ENCODE data around the gene CTNND1.
"Not testable (repeated sequence)": the region's sequence is repeated elsewhere in the genome, so short reads cannot be mapped to it uniquely, and the experiment has no call there.

Gene CTNND1, protein sequence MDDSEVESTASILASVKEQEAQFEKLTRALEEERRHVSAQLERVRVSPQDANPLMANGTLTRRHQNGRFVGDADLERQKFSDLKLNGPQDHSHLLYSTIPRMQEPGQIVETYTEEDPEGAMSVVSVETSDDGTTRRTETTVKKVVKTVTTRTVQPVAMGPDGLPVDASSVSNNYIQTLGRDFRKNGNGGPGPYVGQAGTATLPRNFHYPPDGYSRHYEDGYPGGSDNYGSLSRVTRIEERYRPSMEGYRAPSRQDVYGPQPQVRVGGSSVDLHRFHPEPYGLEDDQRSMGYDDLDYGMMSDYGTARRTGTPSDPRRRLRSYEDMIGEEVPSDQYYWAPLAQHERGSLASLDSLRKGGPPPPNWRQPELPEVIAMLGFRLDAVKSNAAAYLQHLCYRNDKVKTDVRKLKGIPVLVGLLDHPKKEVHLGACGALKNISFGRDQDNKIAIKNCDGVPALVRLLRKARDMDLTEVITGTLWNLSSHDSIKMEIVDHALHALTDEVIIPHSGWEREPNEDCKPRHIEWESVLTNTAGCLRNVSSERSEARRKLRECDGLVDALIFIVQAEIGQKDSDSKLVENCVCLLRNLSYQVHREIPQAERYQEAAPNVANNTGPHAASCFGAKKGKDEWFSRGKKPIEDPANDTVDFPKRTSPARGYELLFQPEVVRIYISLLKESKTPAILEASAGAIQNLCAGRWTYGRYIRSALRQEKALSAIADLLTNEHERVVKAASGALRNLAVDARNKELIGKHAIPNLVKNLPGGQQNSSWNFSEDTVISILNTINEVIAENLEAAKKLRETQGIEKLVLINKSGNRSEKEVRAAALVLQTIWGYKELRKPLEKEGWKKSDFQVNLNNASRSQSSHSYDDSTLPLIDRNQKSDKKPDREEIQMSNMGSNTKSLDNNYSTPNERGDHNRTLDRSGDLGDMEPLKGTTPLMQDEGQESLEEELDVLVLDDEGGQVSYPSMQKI

DNA sequence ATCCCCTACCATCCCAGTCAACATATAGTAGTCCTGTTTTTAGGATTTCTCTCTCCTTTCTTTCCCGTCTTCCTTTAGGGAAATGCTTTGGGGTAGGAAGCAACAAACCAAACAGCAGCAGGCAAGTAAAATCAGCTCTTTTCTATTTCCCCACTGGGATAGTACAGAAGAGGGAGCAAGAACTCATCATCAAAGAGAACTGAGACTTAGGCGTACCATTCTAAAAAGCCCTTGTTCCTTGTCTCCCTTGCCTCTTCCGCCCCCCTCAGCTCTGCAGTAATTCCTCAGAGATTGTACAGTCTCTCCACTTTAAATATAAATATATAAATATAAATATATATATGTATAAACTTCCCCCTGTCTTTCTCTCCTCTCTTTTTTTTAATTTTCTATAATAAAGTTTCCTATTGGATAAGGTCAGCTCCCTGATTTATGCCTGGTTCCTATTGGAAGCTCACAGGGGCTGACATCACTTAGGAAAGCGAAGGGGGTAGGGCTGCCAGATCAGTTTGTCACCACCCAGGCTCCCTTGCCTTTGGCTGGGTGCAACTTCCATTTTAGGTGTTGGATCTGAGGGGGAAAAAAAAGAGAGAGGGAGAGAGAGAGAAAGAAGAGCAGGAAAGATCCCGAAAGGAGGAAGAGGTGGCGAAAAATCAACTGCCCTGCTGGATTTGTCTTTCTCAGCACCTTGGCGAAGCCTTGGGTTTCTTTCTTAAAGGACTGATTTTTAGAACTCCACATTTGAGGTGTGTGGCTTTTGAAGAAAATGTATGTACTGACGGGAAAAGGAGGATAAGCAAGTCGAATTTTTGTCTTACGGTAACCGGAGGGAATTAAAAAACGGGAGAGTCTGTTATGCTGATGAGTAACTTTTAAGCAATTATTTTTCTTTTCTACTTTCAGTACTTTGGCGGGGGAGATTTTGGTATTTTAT, at the start of gene CTNND1:
Gene CTNND1, plus strand, starts transcription at position 502 of the 934 bp plus-strand sequence. CDS start 29,677 bp downstream, outside the sequence.
- DNase-seq: peak; percentile 77 to 85

GRCh38 chr11:57712256-57713150, 49.1 kb upstream of the CTNND1 start, which contains the start of gene TMX2:
TSS of gene TMX2 (plus strand) at chr11:57712593. CDS start at chr11:57712619, 26 bp downstream.
- DNase-seq: peak; percentile 99 to 100

DNA sequence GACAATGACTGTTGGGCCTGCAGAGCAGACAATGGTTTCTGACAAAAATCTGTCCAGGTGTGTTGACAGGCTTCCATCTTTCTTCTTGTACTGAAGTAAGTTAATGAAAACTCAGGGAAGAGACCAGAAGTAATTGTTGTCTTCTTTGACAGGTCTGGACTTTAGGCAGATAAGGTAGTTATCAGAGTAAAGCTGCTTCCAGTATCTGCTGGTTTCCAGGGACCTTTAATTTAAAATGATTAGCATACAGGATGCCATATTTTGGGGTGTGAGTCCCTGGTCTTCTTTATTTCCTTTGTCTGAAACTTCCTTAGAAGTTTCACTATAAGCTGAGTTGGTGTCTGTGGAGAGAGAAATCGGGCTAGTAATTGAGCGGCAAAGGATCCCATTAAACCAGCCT, 47.8 kb upstream of the CTNND1 start:
- DNase-seq: no peak

- not testable (repeated sequence) for DNase-seq
These were observed 44.9 kb upstream of the CTNND1 start for GRCh38 chr11:57716726-57717125.

GRCh38 chr11:57727185-57727584, 34.4 kb upstream of the CTNND1 start:
- no peak for DNase-seq

DNA sequence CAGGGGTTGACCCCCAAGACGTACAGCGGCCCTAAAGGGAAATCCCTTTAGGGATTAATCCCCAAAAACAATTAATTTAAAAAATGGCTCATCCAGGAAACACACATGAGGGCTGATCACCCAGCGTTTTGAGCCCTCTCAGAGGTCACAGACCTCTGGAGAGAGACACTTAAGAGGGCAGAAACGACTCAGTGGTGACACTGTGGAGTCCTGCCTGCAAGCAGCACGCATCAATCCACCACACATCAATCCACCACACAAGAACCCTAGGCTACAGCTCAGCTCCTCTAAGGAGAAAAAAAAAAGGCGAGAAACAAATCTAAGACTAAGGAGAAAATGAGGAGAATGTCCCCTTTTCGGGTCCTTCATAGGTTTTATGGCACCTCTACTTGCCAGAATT, 32.8 kb upstream of the CTNND1 start:
- no peak for DNase-seq

DNA sequence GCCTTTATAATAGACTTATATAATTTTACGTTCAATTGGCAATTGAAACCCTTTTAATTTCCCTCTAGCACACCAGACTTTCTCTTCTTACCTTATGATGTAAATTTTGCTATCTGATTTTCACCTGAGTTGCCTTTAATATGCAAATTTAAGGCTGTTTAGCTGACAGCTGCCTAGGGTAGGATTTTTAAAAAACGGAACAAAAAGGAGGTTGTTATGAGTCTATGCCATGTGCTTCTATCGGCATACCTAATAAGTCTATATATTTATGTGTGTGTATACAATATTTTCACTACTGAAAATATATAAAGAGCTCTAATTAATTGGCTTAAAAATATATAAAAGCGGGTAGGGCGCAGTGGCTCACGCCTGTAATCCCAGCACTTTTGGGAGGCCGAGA, 32.1 kb upstream of the CTNND1 start:
- no peak for DNase-seq

DNA sequence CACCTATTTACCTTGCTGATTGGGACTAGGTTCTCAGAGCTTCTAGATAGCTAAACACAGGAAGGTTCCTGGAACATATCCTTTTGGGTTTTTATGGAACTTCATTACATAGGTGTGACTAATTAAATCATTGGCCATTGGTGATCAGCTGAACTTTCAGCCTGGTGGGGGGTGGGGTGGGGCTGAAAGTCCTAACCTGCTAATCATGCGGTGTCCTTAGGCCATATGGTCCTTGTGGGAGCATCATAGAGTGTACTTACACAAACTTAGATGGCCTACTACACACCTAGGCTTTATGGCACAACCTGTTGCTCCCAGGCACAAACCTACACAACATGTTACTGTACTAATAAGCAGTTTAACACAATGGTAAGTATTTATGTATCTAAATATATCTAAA, 28.9 kb upstream of the CTNND1 start:
- no peak for DNase-seq

DNA sequence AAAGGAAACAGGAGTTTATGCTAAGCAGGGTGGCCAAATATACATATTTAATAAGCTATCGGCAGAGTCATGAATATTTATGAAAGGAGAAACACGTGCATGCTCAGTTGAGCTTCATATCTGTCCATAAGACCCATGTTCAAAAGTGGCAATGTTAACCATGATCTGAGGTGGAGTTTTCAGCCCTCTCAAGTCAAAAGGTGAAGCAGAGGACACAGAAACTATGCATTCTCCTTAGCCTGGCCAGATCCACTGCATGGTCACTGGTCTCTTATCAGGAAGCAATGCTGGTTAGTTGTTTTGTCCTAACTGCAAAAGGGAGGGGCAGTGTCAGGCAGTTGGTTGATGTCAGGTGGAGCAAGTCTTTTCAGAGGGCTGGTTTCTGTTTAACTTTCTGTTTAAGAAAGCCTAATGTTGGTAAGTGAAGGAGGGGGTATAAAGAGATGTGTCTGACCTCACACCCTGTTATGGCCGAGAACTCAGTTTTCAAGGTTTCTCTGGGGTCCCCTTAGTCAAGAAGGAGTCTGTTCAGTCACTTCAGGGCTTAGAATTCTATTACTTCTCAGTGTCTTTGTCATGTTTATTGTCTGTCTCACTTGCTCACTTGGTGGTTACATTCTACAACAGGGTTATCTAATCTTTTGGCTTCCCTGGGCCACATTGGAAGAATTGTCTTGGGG, 25.8 kb upstream of the CTNND1 start:
- DNase-seq: no peak

- peak; percentile 91 to 93 for DNase-seq
These were observed 20.2 kb upstream of the CTNND1 start, which contains the start of gene SELENOH for GRCh38 chr11:57741132-57742086. TSS of gene SELENOH (plus strand) at chr11:57741491. CDS start at chr11:57741596, 105 bp downstream.

DNA sequence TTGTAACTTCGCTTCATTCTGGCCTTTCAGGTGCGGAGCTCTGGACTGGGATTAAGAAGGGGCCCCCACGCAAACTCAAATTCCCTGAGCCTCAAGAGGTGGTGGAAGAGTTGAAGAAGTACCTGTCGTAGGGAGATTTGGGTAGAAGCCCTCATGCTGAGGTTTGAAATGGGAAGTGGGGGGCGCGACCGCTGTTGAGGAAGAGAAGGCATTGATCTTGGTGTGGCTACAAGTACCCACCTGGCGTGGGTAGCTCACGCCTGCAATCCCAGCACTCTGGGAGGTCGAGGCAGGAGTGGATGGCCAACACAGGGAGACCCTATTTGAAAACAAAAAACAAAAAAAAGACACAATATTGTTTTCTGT, 19.5 kb upstream of the CTNND1 start:
- no peak for DNase-seq

DNA sequence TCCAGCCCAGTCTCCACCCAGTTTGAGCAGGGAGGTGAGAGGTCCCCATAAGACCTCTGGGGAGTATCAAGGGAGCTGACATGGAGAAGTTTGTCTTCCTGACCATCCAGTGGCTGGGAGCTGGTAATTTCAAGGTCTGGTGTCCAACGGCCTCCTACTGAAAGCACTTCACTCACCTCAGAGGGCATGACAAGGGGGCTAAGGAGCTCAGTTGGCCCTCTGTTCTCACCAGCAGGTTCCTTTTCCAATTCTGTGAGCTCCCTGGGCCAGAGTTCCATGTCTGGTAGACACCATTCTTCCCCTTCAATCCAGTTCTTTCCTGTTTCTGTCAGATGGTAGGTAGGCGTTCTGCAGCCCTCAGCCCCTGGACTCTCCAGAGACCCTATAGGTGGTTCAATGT, 17.2 kb upstream of the CTNND1 start:
- DNase-seq: no peak

GRCh38 chr11:57745206-57745605, 16.4 kb upstream of the CTNND1 start:
- DNase-seq: no peak

GRCh38 chr11:57746920-57747319, 14.7 kb upstream of the CTNND1 start:
- DNase-seq: no peak

DNA sequence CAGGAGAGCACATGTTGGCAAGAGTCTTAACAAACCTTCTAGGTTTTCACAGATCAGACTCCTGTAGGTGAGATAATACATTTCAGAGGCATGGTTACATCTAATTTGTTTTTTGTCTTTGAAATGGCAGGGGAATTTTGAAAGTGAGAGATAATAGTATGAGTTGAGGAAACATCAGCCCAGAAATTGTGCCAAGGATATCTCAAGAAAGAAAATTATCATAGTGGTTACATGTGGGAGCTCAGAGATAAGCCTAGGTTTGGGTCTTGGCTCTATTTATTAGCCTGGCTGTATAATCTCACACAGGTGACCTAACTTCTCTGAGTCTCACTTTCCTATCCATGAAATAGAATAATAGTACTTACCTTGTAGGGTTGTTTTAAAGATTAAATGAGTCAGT, 10.4 kb upstream of the CTNND1 start:
- DNase-seq: no peak

GRCh38 chr11:57751676-57752253, 9.8 kb upstream of the CTNND1 start, which contains the start of gene BTBD18:
TSS of gene BTBD18 (minus strand) at chr11:57751819. CDS start at chr11:57751188, 631 bp downstream.
- peak; percentile 8 to 42 for DNase-seq

- DNase-seq: no peak
These were observed 8.6 kb upstream of the CTNND1 start for GRCh38 chr11:57752954-57753353.

DNA sequence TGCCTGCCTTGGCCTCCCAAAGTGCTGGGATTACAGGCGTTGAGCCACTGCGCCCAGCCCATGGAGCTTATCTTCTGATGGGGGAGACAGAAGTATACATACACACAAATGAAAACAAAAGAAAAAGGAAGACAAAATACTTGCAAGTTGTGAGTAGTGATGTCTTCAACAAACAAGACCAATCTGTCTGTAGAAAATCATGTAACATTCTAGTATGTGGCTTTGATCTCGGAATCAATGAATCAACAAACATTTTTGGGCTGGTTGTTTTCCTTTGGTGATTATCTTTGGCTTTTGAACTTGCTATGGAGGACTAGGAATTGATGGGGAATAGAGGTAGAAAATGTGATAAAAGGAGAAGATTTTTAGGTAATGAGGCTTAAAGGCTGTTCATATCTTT, 3.4 kb upstream of the CTNND1 start:
- DNase-seq: no peak

Measured in AML-193 (cell line).